ENCODE results near the gene TANGO6.

Gene TANGO6

DNA sequence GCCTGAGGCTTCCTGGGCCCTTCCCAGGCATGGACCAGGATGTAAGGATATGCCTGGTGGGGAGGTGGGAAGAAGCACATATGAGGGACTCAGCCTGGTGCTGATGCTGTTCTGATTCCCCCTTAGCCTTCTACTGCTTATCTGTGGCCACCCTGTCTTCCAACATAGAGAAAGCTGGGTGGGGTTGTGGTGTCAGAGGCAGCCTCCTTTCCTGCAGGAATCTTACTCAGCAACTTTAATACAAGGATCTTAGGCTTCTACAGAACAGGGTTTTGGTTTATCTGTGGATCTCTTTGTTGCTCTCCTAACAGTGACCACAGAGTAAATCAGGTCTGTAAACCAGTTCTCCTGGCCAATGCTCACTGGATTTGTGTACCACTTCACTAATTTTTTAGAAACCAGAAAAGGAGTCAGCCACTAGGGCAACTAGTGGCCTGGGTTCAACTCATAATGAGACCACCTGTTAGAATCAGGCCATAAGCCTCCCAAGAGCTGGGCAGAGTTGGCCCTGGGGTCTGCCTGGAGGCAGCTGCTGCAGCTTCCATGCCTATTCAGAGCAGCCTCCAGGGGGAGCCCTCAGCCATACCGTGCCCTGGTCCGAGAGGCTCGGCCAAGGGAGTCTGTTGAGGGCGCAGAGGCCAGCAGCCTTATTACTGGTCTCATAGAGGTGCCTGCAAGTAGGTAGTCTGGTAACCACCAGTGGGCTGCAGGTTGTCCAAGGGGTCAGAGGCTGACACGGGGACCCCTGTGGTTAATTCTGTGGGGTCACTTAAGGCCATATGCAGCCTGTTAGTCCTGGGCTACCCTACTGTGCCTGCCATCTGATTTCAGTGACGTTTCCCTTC is 269.2 kb downstream of the TANGO6 start:
- Histone ChIP-seq H3K27me3 (peaks cover 17% of the 10 kb centered on the region), H3K36me3 (peaks cover 82% of the 10 kb centered on the region), H3K4me1 (peaks cover 14% of the 10 kb centered on the region; the same call in 1 of the 2 replicates), H3K4me3 (no peak overlapping the region), H3K27ac (no peak overlapping the region), H3K4me2 (no peak overlapping the region), H4K20me1 (peaks cover 100% of the 10 kb centered on the region), H3K9ac (no peak overlapping the region), H3K9me3 (no peaks in the 10 kb centered on the region)
- no peak for TF ChIP-seq Cebpa-rat (IDR thresholded peaks at IDR 0.05)

DNA sequence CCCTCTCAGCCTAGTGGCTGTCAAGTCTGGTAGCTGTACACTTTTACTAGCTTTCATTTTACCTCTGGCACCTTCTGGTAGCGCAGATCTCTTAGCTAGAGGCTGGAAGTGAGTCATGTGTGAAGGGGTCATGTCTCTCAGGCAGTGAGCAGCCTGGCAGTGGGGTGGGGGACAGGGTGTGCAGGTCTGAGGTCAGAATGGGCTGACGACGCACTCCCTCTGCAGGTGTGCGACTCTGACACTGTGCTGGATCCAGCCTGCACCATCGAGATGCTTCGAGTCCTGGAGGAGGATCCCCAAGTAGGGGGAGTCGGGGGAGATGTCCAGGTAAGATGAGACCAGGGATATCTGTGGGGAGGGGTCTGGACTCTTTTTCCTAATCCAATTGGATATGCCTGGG is 269.9 kb downstream of the TANGO6 start:
- Histone ChIP-seq H3K4me3 (no peak overlapping the region), H3K27me3 (peaks cover 10% of the 10 kb centered on the region), H3K4me1 (peaks cover 8% of the 10 kb centered on the region; the same call in 1 of the 2 replicates), H3K9me3 (no peaks in the 10 kb centered on the region), H3K4me2 (no peak overlapping the region), H3K9ac (no peak overlapping the region), H3K27ac (no peak overlapping the region), H3K36me3 (peaks cover 89% of the 10 kb centered on the region), H4K20me1 (peaks cover 100% of the 10 kb centered on the region)
- no peak for TF ChIP-seq Cebpa-rat (IDR thresholded peaks at IDR 0.05)

DNA sequence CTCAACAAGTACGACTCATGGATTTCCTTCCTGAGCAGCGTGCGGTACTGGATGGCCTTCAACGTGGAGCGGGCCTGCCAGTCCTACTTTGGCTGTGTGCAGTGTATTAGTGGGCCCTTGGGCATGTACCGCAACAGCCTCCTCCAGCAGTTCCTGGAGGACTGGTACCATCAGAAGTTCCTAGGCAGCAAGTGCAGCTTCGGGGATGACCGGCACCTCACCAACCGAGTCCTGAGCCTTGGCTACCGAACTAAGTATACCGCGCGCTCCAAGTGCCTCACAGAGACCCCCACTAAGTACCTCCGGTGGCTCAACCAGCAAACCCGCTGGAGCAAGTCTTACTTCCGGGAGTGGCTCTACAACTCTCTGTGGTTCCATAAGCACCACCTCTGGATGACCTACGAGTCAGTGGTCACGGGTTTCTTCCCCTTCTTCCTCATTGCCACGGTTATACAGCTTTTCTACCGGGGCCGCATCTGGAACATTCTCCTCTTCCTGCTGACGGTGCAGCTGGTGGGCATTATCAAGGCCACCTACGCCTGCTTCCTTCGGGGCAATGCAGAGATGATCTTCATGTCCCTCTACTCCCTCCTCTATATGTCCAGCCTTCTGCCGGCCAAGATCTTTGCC is 271.1 kb downstream of the TANGO6 start:
- H3K9ac ChIP-seq, result no peak overlapping the region
- H3K27ac ChIP-seq, result no peak overlapping the region
- no peaks in the 10 kb centered on the region for H3K27me3 ChIP-seq
- no peak overlapping the region for H3K4me3 ChIP-seq
- no peak for TF ChIP-seq Cebpa-rat (IDR thresholded peaks at IDR 0.05)
- H4K20me1 ChIP-seq, result peaks cover 100% of the 10 kb centered on the region
- H3K36me3 ChIP-seq, result peaks cover 96% of the 10 kb centered on the region
- no peaks in the 10 kb centered on the region for H3K9me3 ChIP-seq
- H3K4me2 ChIP-seq, result no peak overlapping the region
- peaks cover 14% of the 10 kb centered on the region; the same call in 1 of the 2 replicates for H3K4me1 ChIP-seq

DNA sequence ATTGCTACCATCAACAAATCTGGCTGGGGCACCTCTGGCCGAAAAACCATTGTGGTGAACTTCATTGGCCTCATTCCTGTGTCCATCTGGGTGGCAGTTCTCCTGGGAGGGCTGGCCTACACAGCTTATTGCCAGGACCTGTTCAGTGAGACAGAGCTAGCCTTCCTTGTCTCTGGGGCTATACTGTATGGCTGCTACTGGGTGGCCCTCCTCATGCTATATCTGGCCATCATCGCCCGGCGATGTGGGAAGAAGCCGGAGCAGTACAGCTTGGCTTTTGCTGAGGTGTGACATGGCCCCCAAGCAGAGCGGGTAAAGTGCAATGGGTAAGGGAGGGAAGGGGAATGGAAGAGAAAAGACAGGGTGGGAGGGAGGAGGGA is 271.6 kb downstream of the TANGO6 start:
- Histone ChIP-seq H3K9ac (no peak overlapping the region), H3K27me3 (no peaks in the 10 kb centered on the region), H3K36me3 (peaks cover 96% of the 10 kb centered on the region), H3K4me1 (peaks cover 15% of the 10 kb centered on the region; the same call in 1 of the 2 replicates), H3K4me3 (no peak overlapping the region), H3K4me2 (no peak overlapping the region), H4K20me1 (peaks cover 100% of the 10 kb centered on the region), H3K9me3 (no peaks in the 10 kb centered on the region), H3K27ac (no peak overlapping the region)
- TF ChIP-seq Cebpa-rat (IDR thresholded peaks at IDR 0.05), result no peak

DNA sequence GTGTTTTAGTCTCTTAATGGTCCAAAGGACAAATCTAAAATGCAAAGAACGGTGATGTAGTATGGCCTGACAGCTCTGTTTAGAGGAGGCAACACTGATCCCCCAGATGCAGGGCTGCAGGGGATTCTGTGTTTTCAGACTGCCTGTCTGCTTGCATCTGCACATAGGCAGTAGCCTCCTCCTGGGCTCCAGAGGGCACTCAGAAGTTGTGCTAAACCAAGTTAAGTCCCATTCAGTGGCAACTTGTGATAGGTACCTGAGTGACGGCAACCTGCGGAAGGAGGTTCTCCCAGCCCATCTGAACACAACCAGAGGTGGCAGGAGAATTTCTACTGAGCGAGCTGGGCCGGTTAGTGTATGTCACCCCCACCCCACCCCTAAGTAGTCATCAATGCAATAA is 272.0 kb downstream of the TANGO6 start:
- H3K9me3 ChIP-seq, result no peaks in the 10 kb centered on the region
- no peak overlapping the region for H3K4me2 ChIP-seq
- peaks cover 100% of the 10 kb centered on the region for H4K20me1 ChIP-seq
- peaks cover 98% of the 10 kb centered on the region for H3K36me3 ChIP-seq
- no peaks in the 10 kb centered on the region for H3K27me3 ChIP-seq
- H3K4me1 ChIP-seq, result peaks cover 15% of the 10 kb centered on the region; the same call in 1 of the 2 replicates
- H3K4me3 ChIP-seq, result no peak overlapping the region
- H3K9ac ChIP-seq, result no peak overlapping the region
- H3K27ac ChIP-seq, result no peak overlapping the region
- TF ChIP-seq Cebpa-rat (IDR thresholded peaks at IDR 0.05), result no peak

DNA sequence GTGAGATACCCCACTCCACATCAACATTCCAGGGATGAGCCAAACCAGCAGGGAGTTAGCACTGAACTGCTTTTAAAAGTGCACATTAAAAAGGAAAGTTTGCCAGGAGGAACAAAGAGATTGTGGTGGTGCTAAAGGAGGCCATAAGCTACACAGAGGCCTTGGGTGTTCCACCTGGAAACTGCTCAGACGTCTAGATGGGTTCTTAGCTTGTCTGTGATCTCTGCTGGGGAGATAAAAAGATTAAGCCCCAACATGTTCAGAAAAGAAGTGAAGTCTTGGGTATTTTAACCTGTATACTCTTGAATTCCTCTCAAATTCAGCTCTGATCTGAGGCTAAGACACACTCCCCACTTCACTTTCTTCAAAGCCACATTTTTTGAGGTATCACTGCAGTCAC is 272.5 kb downstream of the TANGO6 start:
- Histone ChIP-seq H3K4me2 (no peak overlapping the region), H3K9ac (no peak overlapping the region), H3K27me3 (no peaks in the 10 kb centered on the region), H3K27ac (no peak overlapping the region), H3K4me3 (no peak overlapping the region), H4K20me1 (peaks cover 100% of the 10 kb centered on the region), H3K4me1 (peaks cover 15% of the 10 kb centered on the region; the same call in 1 of the 2 replicates), H3K9me3 (no peaks in the 10 kb centered on the region), H3K36me3 (peaks cover 98% of the 10 kb centered on the region)
- no peak for TF ChIP-seq Cebpa-rat (IDR thresholded peaks at IDR 0.05)

DNA sequence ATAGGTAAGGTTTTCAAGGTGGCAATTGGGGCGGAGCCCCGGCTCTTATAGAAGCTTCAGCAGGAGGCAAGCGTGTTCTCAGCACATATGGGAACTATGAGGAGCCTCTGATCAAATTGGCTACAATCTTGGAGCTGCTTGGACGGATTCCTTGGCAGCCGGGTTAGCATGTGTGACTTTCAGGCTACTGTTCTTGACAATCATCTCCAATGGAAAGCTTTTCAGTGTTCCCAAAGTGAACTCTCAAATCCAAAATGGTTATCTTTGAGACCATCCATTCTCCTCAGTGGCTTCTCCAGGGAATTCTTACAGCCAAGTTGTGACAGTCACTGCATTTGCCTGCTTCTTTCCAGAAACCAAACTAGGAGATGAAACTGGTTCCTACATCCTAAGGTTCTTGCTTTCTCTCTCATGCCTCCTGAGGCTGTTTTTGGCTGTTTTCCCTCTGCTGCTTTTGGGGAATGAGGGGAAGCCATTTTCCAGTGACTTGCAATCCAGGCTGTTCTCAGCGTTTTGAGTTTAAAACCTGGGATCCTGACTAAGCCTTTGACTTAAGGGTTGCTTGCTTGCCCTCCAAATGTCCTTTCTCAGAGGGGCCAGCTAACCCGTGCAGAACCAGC is 273.0 kb downstream of the TANGO6 start:
- no peaks in the 10 kb centered on the region for H3K27me3 ChIP-seq
- peaks cover 99% of the 10 kb centered on the region for H3K36me3 ChIP-seq
- H3K9ac ChIP-seq, result no peak overlapping the region
- H4K20me1 ChIP-seq, result peaks cover 100% of the 10 kb centered on the region
- no peak overlapping the region for H3K4me3 ChIP-seq
- peaks cover 15% of the 10 kb centered on the region; the same call in 1 of the 2 replicates for H3K4me1 ChIP-seq
- TF ChIP-seq Cebpa-rat (IDR thresholded peaks at IDR 0.05), result no peak
- no peak overlapping the region for H3K4me2 ChIP-seq
- H3K27ac ChIP-seq, result no peak overlapping the region
- no peaks in the 10 kb centered on the region for H3K9me3 ChIP-seq

DNA sequence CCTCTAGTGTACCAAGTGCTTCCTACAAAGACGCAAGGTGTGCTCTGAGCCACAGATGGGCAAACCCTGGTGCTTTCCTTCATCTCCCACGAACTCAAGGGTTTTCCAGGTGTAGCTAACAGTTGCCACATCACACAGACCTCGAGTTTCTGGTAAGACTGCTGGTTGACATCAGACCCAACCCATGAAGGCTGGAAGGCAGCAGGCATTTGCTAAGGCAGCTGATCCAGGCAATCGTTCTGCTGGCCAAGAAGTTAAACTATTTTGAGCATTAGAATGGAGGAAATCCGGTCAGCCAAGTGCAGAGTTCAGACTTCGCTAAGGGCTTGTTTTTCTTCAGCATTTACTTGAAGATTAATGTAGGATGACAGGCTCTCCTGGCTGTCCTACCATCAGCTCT is 273.6 kb downstream of the TANGO6 start:
- no peak for TF ChIP-seq Cebpa-rat (IDR thresholded peaks at IDR 0.05)
- no peak overlapping the region for H3K9ac ChIP-seq
- no peaks in the 10 kb centered on the region for H3K9me3 ChIP-seq
- H3K4me1 ChIP-seq, result peaks cover 15% of the 10 kb centered on the region; the same call in 1 of the 2 replicates
- H3K4me2 ChIP-seq, result no peak overlapping the region
- H3K27ac ChIP-seq, result no peak overlapping the region
- no peaks in the 10 kb centered on the region for H3K27me3 ChIP-seq
- peaks cover 99% of the 10 kb centered on the region for H4K20me1 ChIP-seq
- H3K4me3 ChIP-seq, result no peak overlapping the region
- H3K36me3 ChIP-seq, result peaks cover 99% of the 10 kb centered on the region

DNA sequence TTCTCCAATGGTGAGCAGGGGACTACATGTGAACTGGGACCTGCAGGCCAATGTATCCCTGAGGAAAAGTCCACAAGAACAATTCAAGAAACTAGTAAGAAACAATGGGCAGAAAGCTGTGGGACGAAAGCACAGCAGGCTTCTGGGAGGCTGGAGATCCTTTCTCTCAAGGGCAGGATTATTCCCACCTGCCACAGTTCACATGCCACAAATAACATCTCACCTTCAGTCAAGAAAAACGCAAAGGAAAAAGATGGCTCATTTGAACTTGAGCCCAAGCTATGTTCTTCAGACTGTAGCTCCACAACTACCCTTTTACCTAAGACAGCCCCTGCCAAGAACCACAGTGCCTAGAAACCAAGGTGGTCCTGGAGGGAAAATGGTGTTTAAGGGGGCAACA is 275.1 kb downstream of the TANGO6 start:
- TF ChIP-seq Cebpa-rat (IDR thresholded peaks at IDR 0.05), result no peak
- H3K27ac ChIP-seq, result no peak overlapping the region
- H3K4me1 ChIP-seq, result peaks cover 15% of the 10 kb centered on the region; the same call in 1 of the 2 replicates
- H3K36me3 ChIP-seq, result peaks cover 99% of the 10 kb centered on the region
- H3K4me3 ChIP-seq, result no peak overlapping the region
- no peaks in the 10 kb centered on the region for H3K27me3 ChIP-seq
- H3K9ac ChIP-seq, result no peak overlapping the region
- peaks cover 99% of the 10 kb centered on the region for H4K20me1 ChIP-seq
- H3K9me3 ChIP-seq, result no peaks in the 10 kb centered on the region
- H3K4me2 ChIP-seq, result no peak overlapping the region

DNA sequence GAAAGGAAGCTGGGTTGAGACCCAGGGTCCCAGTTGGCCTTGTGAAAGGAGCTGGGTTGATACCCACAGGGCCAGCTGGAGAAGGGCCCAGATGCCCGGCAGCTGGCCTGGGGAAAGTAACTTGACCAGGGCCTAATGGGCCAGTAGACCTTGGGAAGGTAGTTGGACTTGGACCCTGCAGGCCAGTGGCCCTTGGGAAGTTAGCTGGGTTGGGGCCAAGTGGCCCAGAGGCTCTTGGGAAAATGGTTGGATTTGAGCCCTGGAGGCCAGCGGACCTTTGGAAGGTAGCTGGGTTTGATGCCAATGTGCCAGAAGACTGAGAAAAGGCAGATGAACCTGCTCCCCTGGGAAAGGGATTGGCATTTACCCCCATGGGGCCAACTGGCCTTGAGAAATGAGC is 275.7 kb downstream of the TANGO6 start:
- Histone ChIP-seq H3K9me3 (no peaks in the 10 kb centered on the region), H3K4me1 (peaks cover 15% of the 10 kb centered on the region; the same call in 1 of the 2 replicates), H3K4me3 (no peak overlapping the region), H3K27me3 (no peaks in the 10 kb centered on the region), H3K27ac (no peak overlapping the region), H3K9ac (no peak overlapping the region), H4K20me1 (peaks cover 99% of the 10 kb centered on the region), H3K4me2 (no peak overlapping the region), H3K36me3 (peaks cover 94% of the 10 kb centered on the region)
- no peak for TF ChIP-seq Cebpa-rat (IDR thresholded peaks at IDR 0.05)
